H1 (cell line): ENCODE measurements around the gene ABI3BP. TPM values are rescaled to one million over a fixed set of nuclear protein-coding genes. Genes with fewer than 3 reads are reported as not detected.

Experiments used
- CTCF ChIA-PET: fragments of 300-600 bp; sonication (Branson Sonifier 250); formaldehyde crosslinking; loops from one replicate; lab custom pipeline; 2021; ENCODE audit not compliant: partially characterized antibody; lab: Charles Lee
- POLR2A ChIA-PET: fragments of 300-600 bp; sonication (Branson Sonifier 250); formaldehyde crosslinking; loops from one replicate; lab custom pipeline; 2021; ENCODE audit warnings: inconsistent platforms; ENCODE audit not compliant: partially characterized antibody; lab: Charles Lee
- DNase-seq, 2 experiments: peaks; one replicate each; pipeline versions ENCODE4 v3.0.0 to v3.0.0-alpha.2; 2010 to 2022; ENCODE audit warnings: low spot score in 2 of 2, low read depth in 1 of 2, mixed read lengths in 1 of 2
- FAIRE-seq: peaks from 2 replicates; lab custom pipeline; 2011; peaks lifted over from hg19 to GRCh38; lab: Jason Lieb, UNC
- H2AFZ ChIP-seq: 2 replicates; pipeline ENCODE4 v1.8.1; 2012; ENCODE audit warnings: low read length, inconsistent platforms
- H2AK5ac ChIP-seq: 2 replicates; pipeline ENCODE4 v1.6.1; 2013; ENCODE audit warnings: low read depth, low read length
- H2BK120ac ChIP-seq: replicated peaks from 2 replicates; pipeline ENCODE3; 2013; ENCODE audit warnings: low read depth, low read length, inconsistent platforms
- H2BK12ac ChIP-seq: 2 replicates; pipeline ENCODE4 v1.6.1; 2013; ENCODE audit warnings: low read depth, low read length
- H2BK15ac ChIP-seq: 2 replicates; pipeline ENCODE4 v1.6.1; 2013; ENCODE audit warnings: low read length
- H2BK20ac ChIP-seq: 2 replicates; pipeline ENCODE4 v1.6.1; 2013; ENCODE audit warnings: low read length
- H2BK5ac ChIP-seq: 2 replicates; pipeline ENCODE4 v1.6.1; 2013; ENCODE audit warnings: low read depth, low read length
- H3K14ac ChIP-seq: 2 replicates; pipeline ENCODE4 v1.6.1; 2013; ENCODE audit warnings: inconsistent platforms; ENCODE audit not compliant: insufficient read length
- H3K18ac ChIP-seq: 2 replicates; pipeline ENCODE4 v1.6.1; 2013; ENCODE audit warnings: low read length; ENCODE audit errors: extremely low read depth
- H3K23ac ChIP-seq: 2 replicates; pipeline ENCODE4 v1.6.1; 2013; ENCODE audit warnings: inconsistent platforms; ENCODE audit not compliant: insufficient read length
- H3K23me2 ChIP-seq: 2 replicates; pipeline ENCODE4 v1.6.1; 2013; ENCODE audit warnings: low read depth, low read length
- H3K27ac ChIP-seq: 2 replicates; pipeline ENCODE4 v1.6.1; 2011; ENCODE audit warnings: low read depth, low read length, inconsistent platforms
- H3K27me3 ChIP-seq, 4 experiments: replicated peaks in 1 of 4; 1 replicate in 1 of 4; 2 replicates in 3 of 4; pipeline versions ENCODE4 v1.6.1 to v1.8.1; 2011 to 2013; ENCODE audit warnings: low read length in 3 of 4, mild to moderate bottlenecking in 3 of 4, inconsistent platforms in 2 of 4, mixed read lengths in 2 of 4, moderate library complexity in 1 of 4; ENCODE audit not compliant: control insufficient read depth in 3 of 4, insufficient read depth in 3 of 4; ENCODE audit errors: extremely low read depth in 1 of 4
- H3K36me3 ChIP-seq, 4 experiments: 2 replicates each; pipeline versions ENCODE4 v1.6.1 to v1.8.1; 2011 to 2013; ENCODE audit warnings: mild to moderate bottlenecking in 4 of 4, low read length in 3 of 4, moderate library complexity in 2 of 4, control low read depth in 1 of 4, inconsistent platforms in 1 of 4; ENCODE audit not compliant: insufficient read depth in 4 of 4, control insufficient read depth in 2 of 4
- H3K4ac ChIP-seq: replicated peaks from 2 replicates; pipeline ENCODE3; 2013; ENCODE audit warnings: low read length, low read depth, mixed read lengths, inconsistent platforms; ENCODE audit not compliant: insufficient read length
- H3K4me1 ChIP-seq, 4 experiments: replicated peaks in 1 of 4; 1 replicate in 1 of 4; 2 replicates in 3 of 4; pipeline versions ENCODE4 v1.6.1 to v1.8.1; 2011 to 2013; ENCODE audit warnings: low read length in 3 of 4, inconsistent platforms in 2 of 4, mixed read lengths in 1 of 4; ENCODE audit not compliant: insufficient read depth in 4 of 4, control insufficient read depth in 3 of 4
- H3K4me2 ChIP-seq, 2 experiments: 2 replicates each; pipeline versions ENCODE4 v1.6.1 to v1.8.1; 2011 to 2013; ENCODE audit warnings: low read depth in 2 of 2, low read length in 2 of 2, control low read depth in 1 of 2, inconsistent platforms in 1 of 2, mild to moderate bottlenecking in 1 of 2; ENCODE audit not compliant: insufficient read depth in 1 of 2
- H3K4me3 ChIP-seq, 4 experiments: fragments of 200-600, 300-600 bp in 1 of 4; sonication (generic), shearing (Covaris generic), sonication (Bioruptor Twin) in 1 of 4; 2 replicates each; pipeline versions ENCODE4 v1.5.1 to v1.8.1; 2011 to 2016; ENCODE audit warnings: low read length in 4 of 4, low read depth in 3 of 4, control low read depth in 2 of 4, inconsistent platforms in 2 of 4, mild to moderate bottlenecking in 2 of 4, mixed read lengths in 1 of 4, moderate library complexity in 1 of 4; ENCODE audit not compliant: insufficient read depth in 2 of 4; ENCODE audit errors: extremely low read depth in 1 of 4
- H3K56ac ChIP-seq: replicated peaks from 2 replicates; pipeline ENCODE3; 2013; ENCODE audit warnings: low read depth, mild to moderate bottlenecking, mixed read lengths, low read length, inconsistent platforms; ENCODE audit not compliant: insufficient read length
- H3K79me1 ChIP-seq: 2 replicates; pipeline ENCODE4 v1.6.1; 2013; ENCODE audit warnings: low read depth, low read length, control low read depth
- H3K79me2 ChIP-seq, 2 experiments: 2 replicates each; pipeline versions ENCODE4 v1.6.1 to v1.8.1; 2012 to 2013; ENCODE audit warnings: low read length in 2 of 2, mild to moderate bottlenecking in 2 of 2, inconsistent platforms in 1 of 2; ENCODE audit not compliant: insufficient read depth in 2 of 2, control insufficient read depth in 1 of 2
- H3K9ac ChIP-seq, 4 experiments: replicated peaks in 1 of 4; 1 replicate in 1 of 4; 2 replicates in 3 of 4; pipeline versions ENCODE4 v1.6.1 to v1.8.1; 2011 to 2013; ENCODE audit warnings: low read depth in 3 of 4, low read length in 3 of 4, control low read depth in 2 of 4, mild to moderate bottlenecking in 2 of 4, moderate library complexity in 2 of 4, inconsistent platforms in 1 of 4; ENCODE audit errors: extremely low read depth in 1 of 4
- H3K9me3 ChIP-seq, 2 experiments: 2 replicates each; pipeline versions ENCODE4 v1.6.1 to v1.8.1; 2012 to 2013; ENCODE audit warnings: mild to moderate bottlenecking in 2 of 2, moderate library complexity in 2 of 2, control low read depth in 1 of 2, inconsistent platforms in 1 of 2, low read depth in 1 of 2, low read length in 1 of 2, mixed read lengths in 1 of 2; ENCODE audit not compliant: insufficient read depth in 2 of 2
- H4K20me1 ChIP-seq, 2 experiments: replicated peaks in 1 of 2; 2 replicates each; pipeline versions ENCODE3 to v1.8.1; 2011 to 2013; ENCODE audit warnings: inconsistent platforms in 2 of 2, low read length in 2 of 2, mild to moderate bottlenecking in 1 of 2; ENCODE audit not compliant: insufficient read depth in 2 of 2, control insufficient read depth in 1 of 2
- H4K5ac ChIP-seq: 2 replicates; pipeline ENCODE4 v1.6.1; 2013; ENCODE audit warnings: low read length, low read depth, mixed read lengths, inconsistent platforms; ENCODE audit not compliant: insufficient read length
- H4K8ac ChIP-seq: 2 replicates; pipeline ENCODE4 v1.8.0; 2013; ENCODE audit warnings: mild to moderate bottlenecking, moderate library complexity, low read length, inconsistent platforms; ENCODE audit not compliant: insufficient read depth; ENCODE audit errors: extremely low read depth
- H4K91ac ChIP-seq: replicated peaks from 2 replicates; pipeline ENCODE3; 2013; ENCODE audit warnings: low read length, mixed read lengths, inconsistent platforms; ENCODE audit not compliant: insufficient read length
- BCL11A ChIP-seq, 2 experiments: IDR thresholded peaks; one replicate each; pipeline ENCODE4 v1.6.1; 2011; ENCODE audit warnings: low read depth in 2 of 2, low read length in 2 of 2, mild to moderate bottlenecking in 2 of 2
- CBX5 ChIP-seq: fragments of 300-800, 300-1000 bp; sonication (generic); IDR thresholded peaks from 2 replicates; pipeline ENCODE4 v1.7.1; 2016; ENCODE audit warnings: antibody characterized with exemption, low read length, low read depth
- CREB1 ChIP-seq: IDR thresholded peaks from 2 replicates; pipeline ENCODE4 v1.6.1; 2012; ENCODE audit warnings: inconsistent platforms
- CTBP2 ChIP-seq: IDR thresholded peaks from 2 replicates; pipeline ENCODE4 v1.7.0; 2011; ENCODE audit warnings: borderline replicate concordance, mild to moderate bottlenecking, moderate library complexity, mixed read lengths, low read length; ENCODE audit not compliant: insufficient read depth, insufficient read length
- E2F6 ChIP-seq: IDR thresholded peaks from 2 replicates; pipeline ENCODE4 v1.6.1; 2012; ENCODE audit warnings: inconsistent platforms
- HDAC2 ChIP-seq, 2 experiments: fragments of 300-600 bp in 1 of 2; sonication (generic) in 1 of 2; IDR thresholded peaks; 2 replicates each; pipeline ENCODE4 v1.6.1; 2011 to 2012; ENCODE audit warnings: low read depth in 2 of 2, low read length in 2 of 2, mild to moderate bottlenecking in 2 of 2, moderate library complexity in 2 of 2, borderline replicate concordance in 1 of 2, inconsistent platforms in 1 of 2
- MAFK ChIP-seq: IDR thresholded peaks from 2 replicates; pipeline ENCODE4 v1.6.1; 2012; ENCODE audit warnings: low read depth, mild to moderate bottlenecking, improper control_type of control experiment, low read length
- PHF8 ChIP-seq: fragments of 200-600 bp; sonication (generic); conservative IDR thresholded peaks from 2 replicates; pipeline ENCODE4 v1.7.1; 2012; ENCODE audit warnings: low read depth, mild to moderate bottlenecking, inconsistent platforms, low read length, moderate library complexity
- SIN3A ChIP-seq, 2 experiments: IDR thresholded peaks in 1 of 2; conservative IDR thresholded peaks in 1 of 2; 2 replicates each; pipeline ENCODE4 v1.6.1; 2011 to 2012; ENCODE audit warnings: low read length in 2 of 2, improper control_type of control experiment in 1 of 2, low read depth in 1 of 2, mild to moderate bottlenecking in 1 of 2
- SP1 ChIP-seq: IDR thresholded peaks from 2 replicates; pipeline ENCODE4 v1.6.1; 2011; ENCODE audit warnings: low read depth, low read length
- SUZ12 ChIP-seq: fragments of 200-600 bp; sonication (generic); IDR thresholded peaks from 2 replicates; pipeline ENCODE4 v1.6.1; 2012; ENCODE audit warnings: mild to moderate bottlenecking, inconsistent platforms, low read length, moderate library complexity, mixed read lengths
- TAF1 ChIP-seq: IDR thresholded peaks from 2 replicates; pipeline ENCODE4 v1.6.1; 2011; ENCODE audit warnings: mild to moderate bottlenecking, low read depth, low read length
- TAF7 ChIP-seq: optimal IDR thresholded peaks from 2 replicates; pipeline ENCODE3; 2011; ENCODE audit warnings: low read depth, mild to moderate bottlenecking, inconsistent platforms, low read length, moderate library complexity, borderline replicate concordance
- TEAD4 ChIP-seq: IDR thresholded peaks from 2 replicates; pipeline ENCODE4 v1.6.1; 2012; ENCODE audit warnings: low read depth, low read length, inconsistent platforms, mixed read lengths
- whole genome bisulfite sequencing, 2 experiments: shearing (Covaris generic) in 1 of 2; methylation state at CpG; one replicate each; pipeline versions ENCODE4 v1.1.6 to v1.1.7; 2013 to 2015; ENCODE audit warnings: low lambda C conversion rate in 2 of 2, mixed read lengths in 2 of 2, inconsistent platforms in 1 of 2, low coverage in 1 of 2, missing lambda C conversion rate in 1 of 2; ENCODE audit not compliant: insufficient replicate concordance in 2 of 2, insufficient coverage in 1 of 2, insufficient read length in 1 of 2; ENCODE audit errors: extremely low coverage in 1 of 2, missing lambda C conversion rate in 1 of 2; 5-methylcytosine and 5-hydroxymethylcytosine counted together
- polyA plus RNA-seq, 7 experiments: library from polyadenylated mRNA; depleted of rRNA in 3 of 7; stranded (reverse) in 5 of 7; unstranded in 2 of 7; fragments of >200 nt in 5 of 7; fragments of 200-250 nt in 2 of 7; gene quantifications; 1 replicate in 5 of 7; 2 replicates in 1 of 7; 4 replicates in 1 of 7; pipeline versions ENCODE4 v1.2.1 to v1.2.3, GENCODE V29; 2011 to 2013; ENCODE audit warnings: missing spikeins in 2 of 7, mixed read lengths in 2 of 7
- total RNA-seq: library from RNA; stranded (reverse); fragmentation: NEBNext Ultra II Directional; extraction: Animal tissue kit (Norgen Biotek cat#: 25700); gene quantifications from 2 replicates; pipeline ENCODE4 v1.2.1, GENCODE V29; 2021

ABI3BP gene
- total and polyA plus RNA-seq, 2 of the 8 experiments (the other 6 are each of a cell fraction or from before 2014, with no cell fraction given), result 0.08 to 0.32 TPM

GRCh38 chr3:100891827-100892226 lies 101.4 kb downstream of the ABI3BP start:
- H3K14ac ChIP-seq, result no peak overlapping the region
- no peak overlapping the region for H3K4ac ChIP-seq
- H3K79me2 ChIP-seq, result no peaks in the 10 kb centered on the region
- no peaks in the 10 kb centered on the region for H3K9me3 ChIP-seq
- H4K91ac ChIP-seq, result no peak overlapping the region
- no peak overlapping the region for H3K9ac ChIP-seq
- H2AFZ ChIP-seq, result no peak overlapping the region
- H3K23me2 ChIP-seq, result no peaks in the 10 kb centered on the region
- H2BK15ac ChIP-seq, result no peak overlapping the region
- 71% methylated on average over 5 of the region's 5 CpGs; no CpG with 5 or more reads in 1 of the 2 experiments for WGBS, 2 experiments
- no peak overlapping the region for H3K23ac ChIP-seq
- no peaks in the 10 kb centered on the region for H3K36me3 ChIP-seq
- H4K20me1 ChIP-seq, result no peaks in the 10 kb centered on the region
- no peak overlapping the region for H2AK5ac ChIP-seq
- H3K56ac ChIP-seq, result no peak overlapping the region
- H4K8ac ChIP-seq, result no peak overlapping the region
- no peak overlapping the region for H2BK12ac ChIP-seq
- no peak overlapping the region for H4K5ac ChIP-seq
- H3K4me1 ChIP-seq, result no peaks in the 10 kb centered on the region
- no peak overlapping the region for H3K4me2 ChIP-seq
- H3K27ac ChIP-seq, result no peak overlapping the region
- H3K27me3 ChIP-seq, result no peaks in the 10 kb centered on the region
- no peak overlapping the region for H3K18ac ChIP-seq
- ChIA-PET POLR2A (no interaction called here), CTCF (interaction anchor here (1.2 to 5.3 kb wide), 9 partner anchors 10 to 304 kb away, joined by 3 to 43 read pairs (median 6); no protein-coding TSS in a partner anchor)
- no peak for FAIRE-seq
- no peak overlapping the region for H3K4me3 ChIP-seq
- no peaks in the 10 kb centered on the region for H3K79me1 ChIP-seq
- no peak overlapping the region for H2BK20ac ChIP-seq
- DNase-seq, result no peak
- H2BK120ac ChIP-seq, result no peak overlapping the region
- no peak overlapping the region for H2BK5ac ChIP-seq
- TF ChIP-seq TAF7 (no peak), SUZ12 (no peak), SIN3A (conservative IDR thresholded peaks at IDR 0.05 in 1 of 2, IDR thresholded peaks at IDR 0.05 in 1 of 2; ENCODE audit: low read depth in 1 of 2, low read length in 2 of 2) (no peak), SP1 (no peak), BCL11A (IDR thresholded peaks at IDR 0.05; ENCODE audit: low read depth in 2 of 2, low read length in 2 of 2) (no peak), CREB1 (no peak), HDAC2 (IDR thresholded peaks at IDR 0.05; ENCODE audit: borderline replicate concordance in 1 of 2, low read depth in 2 of 2, low read length in 2 of 2) (no peak), CBX5 (no peak), E2F6 (no peak), PHF8 (no peak), MAFK (no peak), TAF1 (no peak), CTBP2 (no peak), TEAD4 (no peak)
